ENCODE results near the gene CAVIN4. TPM values are rescaled to one million over a fixed set of nuclear protein-coding genes. Genes with fewer than 3 reads are reported as not detected.

The CAVIN4 gene
- total RNA-seq, 1 experiment from 2014 or later = 0.59 TPM

DNA sequence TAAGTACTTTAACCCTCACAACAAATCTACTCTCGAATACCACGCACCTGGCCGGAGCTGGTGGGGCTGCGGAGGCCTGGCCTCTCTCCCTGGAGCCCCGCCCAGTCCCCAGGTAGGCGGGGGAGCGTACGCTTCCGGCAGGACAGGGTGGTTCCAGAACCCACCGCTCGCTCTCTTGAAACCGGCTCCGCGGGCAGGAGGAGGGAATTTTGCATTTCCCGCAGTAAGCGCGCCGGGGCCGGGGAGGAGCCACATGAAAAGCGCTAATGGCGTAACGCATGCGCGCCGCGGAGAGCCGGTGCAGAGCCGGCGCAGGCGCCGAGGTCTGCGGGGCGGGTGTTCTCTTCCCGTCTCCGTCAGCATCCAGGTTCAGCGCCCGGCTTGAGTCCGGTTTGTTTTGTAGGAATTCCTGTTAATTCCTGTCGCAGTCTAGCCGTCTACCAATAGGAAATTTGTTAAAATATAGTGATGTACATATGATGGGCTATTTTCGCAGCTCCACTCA lies 20.8 kb downstream of the CAVIN4 start:
- Histone ChIP-seq H3K4me3 (replicated peaks in 1 of 2; ENCODE audit: low read depth in 1 of 2, low read length in 2 of 2) (peak overlapping the region; percentile 41 to 55), H3K9me3 (ENCODE audit: control insufficient read depth in 1 of 2, insufficient read depth in 1 of 2, low read depth in 1 of 2, low read length in 2 of 2) (no peaks in the 10 kb centered on the region), H3K9ac (ENCODE audit: low read length) (peak overlapping the region; percentile 42), H3K36me3 (ENCODE audit: control insufficient read depth in 1 of 2, insufficient read depth in 2 of 2, low read length in 2 of 2) (no peaks in the 10 kb centered on the region), H3K79me2 (ENCODE audit: insufficient read depth, low read length) (no peaks in the 10 kb centered on the region), H2AFZ (ENCODE audit: low read depth, low read length, poor library complexity, severe bottlenecking) (peak overlapping the region; percentile 39), H3K27me3 (ENCODE audit: insufficient read depth, low read length) (no peaks in the 10 kb centered on the region), H4K20me1 (ENCODE audit: insufficient read depth) (no peaks in the 10 kb centered on the region), H3K4me1 (ENCODE audit: control insufficient read depth in 1 of 2, insufficient read depth in 2 of 2, low read length in 2 of 2) (peaks cover 12 to 30% of the 10 kb centered on the region in 2 experiments), H3K27ac (ENCODE audit: low read depth, low read length) (peak overlapping the region; percentile 16), H3K9me2 (ENCODE audit: insufficient read depth) (no peaks in the 10 kb centered on the region), H3K4me2 (ENCODE audit: low read length) (peak overlapping the region; percentile 76)
- intact Hi-C loops (cut with micrococcal nuclease) = loop anchor here (5.0 kb wide), 4 partner anchors 276 to 791 kb away; partner anchors contain the start of gene STX17
- DNase-seq (ENCODE audit: low read depth, low spot score) (peak; percentile 75), ATAC-seq (peak; percentile 89)
- ChIA-PET CTCF (interaction anchor here (0.8 to 4.9 kb wide), 2 partner anchors 274 to 713 kb away, joined by 4 to 152 read pairs; no protein-coding TSS in a partner anchor), RAD21 (ENCODE audit: low non-redundant PET in 1 of 2, low total read pairs in 2 of 2, uncharacterized antibody in 2 of 2, unreplicated experiment in 2 of 2) (no interaction called here), POLR2A (interaction anchor here (0.6 kb wide), 1 partner anchor 800 kb away, joined by 5 read pairs; the partner anchor contains the start of genes MRPL50 and ZNF189)
- no peak for TF ChIP-seq EGR1 (IDR thresholded peaks at IDR 0.05; ENCODE audit: low read depth)
- peak; percentile 83 for TF ChIP-seq POLR2AphosphoS5 (IDR thresholded peaks at IDR 0.05; ENCODE audit: low read depth, low read length)
- TF ChIP-seq ELF1 (IDR thresholded peaks at IDR 0.05; ENCODE audit: borderline replicate concordance, low read depth) = no peak; the same call in 1 of the 2 replicates
- TF ChIP-seq EZH2phosphoT487 (IDR thresholded peaks at IDR 0.05; ENCODE audit: borderline replicate concordance) = no peak
- TF ChIP-seq TCF7L2 (IDR thresholded peaks at IDR 0.05; ENCODE audit: borderline replicate concordance, extremely low read depth, insufficient read depth, insufficient read length) = peak; percentile 53
- TF ChIP-seq YY1 (IDR thresholded peaks at IDR 0.05; ENCODE audit: extremely low read depth, insufficient replicate concordance, low read depth, low read length) = peak; percentile 54
- TF ChIP-seq, protein P1, sequence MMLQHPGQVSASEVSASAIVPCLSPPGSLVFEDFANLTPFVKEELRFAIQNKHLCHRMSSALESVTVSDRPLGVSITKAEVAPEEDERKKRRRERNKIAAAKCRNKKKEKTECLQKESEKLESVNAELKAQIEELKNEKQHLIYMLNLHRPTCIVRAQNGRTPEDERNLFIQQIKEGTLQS (IDR thresholded peaks at IDR 0.05) = no peak
- peak; percentile 73 for TF ChIP-seq POLR2A (IDR thresholded peaks at IDR 0.05; ENCODE audit: borderline replicate concordance, extremely low read depth, insufficient read depth, insufficient read length)
- TF ChIP-seq, protein P2, sequence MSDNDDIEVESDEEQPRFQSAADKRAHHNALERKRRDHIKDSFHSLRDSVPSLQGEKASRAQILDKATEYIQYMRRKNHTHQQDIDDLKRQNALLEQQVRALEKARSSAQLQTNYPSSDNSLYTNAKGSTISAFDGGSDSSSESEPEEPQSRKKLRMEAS (IDR thresholded peaks at IDR 0.05) = peak; percentile 83
- peak; percentile 23; the same call in 1 of the 2 replicates for TF ChIP-seq SP1 (IDR thresholded peaks at IDR 0.05; ENCODE audit: low read depth)
- no TSS peak for BruUV-seq (replicated peaks)

Data from HCT116 (cell line).